Spleen (tissue), 3 donors: Measurements from ENCODE around the gene KDM5B.

Source experiments
- POLR2A ChIP-seq, 3 donors: fragments of 450-650 bp; IDR thresholded peaks; one replicate each; pipeline ENCODE4 v1.5.1; 2017; ENCODE audit warnings: antibody characterized with exemption in 3 of 3, mild to moderate bottlenecking in 1 of 3
- POLR2AphosphoS5 ChIP-seq, 3 donors: sonication (generic); formaldehyde crosslinking; IDR thresholded peaks; one replicate each; pipeline ENCODE4 v1.5.1; 2017; ENCODE audit warnings: antibody characterized with exemption in 3 of 3

DNA sequence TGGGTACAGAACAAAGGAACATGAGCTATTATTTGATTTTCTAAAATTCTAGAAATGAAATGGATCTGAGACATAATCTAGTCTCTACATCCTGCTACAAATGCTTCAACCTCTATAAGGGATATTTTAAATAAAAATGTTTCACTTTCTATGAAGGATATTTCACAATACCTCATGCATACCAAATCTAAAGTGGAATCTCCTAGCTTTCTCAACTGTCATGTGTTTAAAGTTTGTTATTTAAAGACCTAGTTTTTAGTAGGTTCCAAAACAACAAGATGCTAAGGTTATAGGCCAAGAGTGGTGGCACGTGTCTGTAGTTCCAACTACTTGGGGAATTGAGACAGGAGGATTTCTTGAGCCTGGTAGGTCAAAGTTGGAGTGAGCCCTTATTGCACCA, 47.6 kb downstream of the KDM5B start:
- TF ChIP-seq POLR2AphosphoS5 (IDR thresholded peaks at IDR 0.05): no peak
- no peak for TF ChIP-seq POLR2A (IDR thresholded peaks at IDR 0.05)
